ENCODE measurements around the gene DNM3. TPM values are rescaled to one million over a fixed set of nuclear protein-coding genes. Genes with fewer than 3 reads are reported as not detected.

The DNM3 gene
- total and polyA plus RNA-seq, 5 experiments from 2014 or later, result 0.36 to 2.3 (median 0.41) TPM

DNA sequence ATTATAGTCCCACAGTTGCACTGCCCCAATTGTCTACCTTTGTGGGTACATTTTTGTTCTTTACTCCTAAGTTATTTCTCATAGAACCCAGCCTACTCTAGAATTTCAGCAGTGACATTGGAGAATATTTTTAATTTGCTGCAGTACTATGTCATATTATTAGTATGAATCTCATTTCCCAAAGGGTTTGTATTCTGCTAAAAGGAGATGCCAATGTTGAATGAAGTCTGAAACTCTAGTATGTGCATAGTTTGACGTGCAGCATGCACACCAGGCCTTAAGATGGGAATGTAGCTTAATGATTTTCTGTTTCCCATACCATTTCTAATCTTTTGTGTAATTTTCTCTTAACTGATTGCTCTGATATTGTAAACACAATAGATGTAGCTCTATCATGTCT lies 568.7 kb downstream of the DNM3 start:
- H3K27ac Mint-ChIP-seq, result no peak overlapping the region
- DNase-seq (no peak), ATAC-seq (no peak)
- no peaks in the 10 kb centered on the region for H3K9me3 Mint-ChIP-seq
- peaks cover 0 to 3% (median 0%) of the 10 kb centered on the region in 4 donors for H3K4me1 Mint-ChIP-seq
- no peak overlapping the region for H3K4me3 Mint-ChIP-seq
- H3K36me3 Mint-ChIP-seq, result peaks cover 0 to 8% (median 6%) of the 10 kb centered on the region in 3 donors
- POLR2A ChIA-PET, result no interaction called here
- no peaks in the 10 kb centered on the region for H3K27me3 Mint-ChIP-seq

DNA sequence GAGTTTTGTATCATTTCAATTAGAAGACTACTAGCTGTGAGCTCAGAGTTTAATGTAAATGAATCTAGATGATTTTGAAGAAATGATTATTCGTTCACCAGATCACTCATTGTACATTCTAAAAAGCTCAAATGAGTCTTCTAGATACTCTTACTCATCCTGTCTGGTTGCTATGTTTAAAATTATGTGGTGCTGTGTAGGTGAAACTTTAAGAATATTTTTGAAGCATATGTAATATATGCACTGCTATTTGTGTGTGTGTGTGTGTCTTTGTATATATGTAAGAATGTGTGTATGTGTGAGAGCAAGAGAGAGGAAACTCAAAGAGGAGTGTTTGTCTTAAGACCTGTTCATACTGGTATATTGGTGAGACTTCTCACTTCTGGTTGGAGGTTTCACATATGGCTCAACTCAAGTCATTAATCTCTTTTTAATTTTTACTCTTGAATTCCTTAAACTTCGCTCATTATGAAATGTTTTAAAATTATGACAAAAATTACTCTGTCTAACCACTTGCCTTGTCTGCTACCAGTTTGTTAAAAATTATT lies 570.6 kb downstream of the DNM3 start:
- no peak overlapping the region for H3K4me3 Mint-ChIP-seq
- no peaks in the 10 kb centered on the region for H3K9me3 Mint-ChIP-seq
- ATAC-seq, result no peak
- H3K27me3 Mint-ChIP-seq, result no peaks in the 10 kb centered on the region
- no peak for DNase-seq
- peaks cover 0 to 11% (median 7%) of the 10 kb centered on the region in 3 donors for H3K36me3 Mint-ChIP-seq
- peaks cover 0 to 3% (median 0%) of the 10 kb centered on the region in 4 donors for H3K4me1 Mint-ChIP-seq
- POLR2A ChIA-PET, result interaction anchor here (1.0 kb wide), 1 partner anchor 11 kb away, joined by 4 read pairs; no protein-coding TSS in a partner anchor
- no peak overlapping the region for H3K27ac Mint-ChIP-seq

DNA sequence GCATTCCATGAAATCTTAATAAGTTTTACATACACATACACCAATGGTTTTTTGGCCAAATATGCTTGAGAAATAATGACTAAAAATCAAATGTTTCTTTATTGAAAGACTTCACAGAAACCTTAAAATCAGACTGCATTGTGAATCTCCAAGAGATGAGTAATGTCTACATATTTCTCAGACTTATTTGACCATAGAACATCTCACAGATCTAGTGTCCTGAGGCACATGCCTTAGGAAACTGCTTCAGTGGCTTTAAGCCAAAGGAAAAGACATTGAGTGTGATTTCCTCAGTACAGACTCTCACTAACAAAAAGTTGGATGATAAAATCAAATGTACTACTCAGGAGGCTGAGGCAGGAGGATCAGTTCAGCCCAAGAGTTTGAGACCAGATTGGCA lies 573.0 kb downstream of the DNM3 start:
- DNase-seq (no peak), ATAC-seq (no peak)

DNA sequence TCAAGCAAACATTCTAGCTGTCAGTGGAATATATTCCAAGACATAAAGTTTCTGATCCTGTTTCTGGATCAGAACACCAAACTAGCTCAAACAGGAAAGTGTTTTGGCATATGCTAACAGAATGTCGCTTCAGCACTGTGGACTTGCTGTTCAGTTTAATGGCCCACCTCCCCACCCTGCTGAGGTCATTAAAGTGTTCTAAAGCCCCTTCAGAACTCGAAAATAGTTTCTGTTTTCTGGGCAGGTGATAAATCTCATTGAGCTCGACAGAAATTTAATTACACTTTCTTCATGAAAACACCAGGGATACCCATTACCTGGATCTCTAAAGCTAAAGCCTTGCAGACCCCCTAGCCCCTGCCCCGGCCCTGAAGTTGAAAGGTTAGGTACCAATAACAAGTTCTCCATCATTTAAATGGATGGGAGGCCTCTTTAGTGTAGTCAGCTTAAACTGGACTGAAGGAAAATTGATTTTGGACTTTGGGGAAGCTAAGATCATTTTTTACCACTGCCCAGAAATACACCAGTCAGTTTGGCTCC lies 575.3 kb downstream of the DNM3 start:
- H3K36me3 Mint-ChIP-seq, result peaks cover 0 to 13% (median 8%) of the 10 kb centered on the region in 3 donors
- POLR2A ChIA-PET, result interaction anchor here (0.8 kb wide), 1 partner anchor 1452 kb away, joined by 3 read pairs; the partner anchor contains the start of genes GAS5 and ZBTB37
- no peaks in the 10 kb centered on the region for H3K9me3 Mint-ChIP-seq
- peaks cover 3 to 21% (median 15%) of the 10 kb centered on the region in 4 donors for H3K4me1 Mint-ChIP-seq
- H3K4me3 Mint-ChIP-seq, result no peak overlapping the region
- H3K27me3 Mint-ChIP-seq, result no peaks in the 10 kb centered on the region
- ATAC-seq (no peak), DNase-seq (no peak)
- peak overlapping the region in 1 of 10 donors; percentile 40 for H3K27ac Mint-ChIP-seq

More for the DNA sequence above, 573.0 kb downstream of the DNM3 start:
- Mint-ChIP-seq H3K9me3 (no peaks in the 10 kb centered on the region), H3K27ac (no peak overlapping the region), H3K4me3 (no peak overlapping the region), H3K27me3 (no peaks in the 10 kb centered on the region), H3K36me3 (peaks cover 0 to 13% (median 8%) of the 10 kb centered on the region in 3 donors), H3K4me1 (peaks cover 0 to 9% (median 3%) of the 10 kb centered on the region in 4 donors)
- POLR2A ChIA-PET, result interaction anchor here (0.7 kb wide), 1 partner anchor 11 kb away, joined by 3 read pairs; no protein-coding TSS in a partner anchor

DNA sequence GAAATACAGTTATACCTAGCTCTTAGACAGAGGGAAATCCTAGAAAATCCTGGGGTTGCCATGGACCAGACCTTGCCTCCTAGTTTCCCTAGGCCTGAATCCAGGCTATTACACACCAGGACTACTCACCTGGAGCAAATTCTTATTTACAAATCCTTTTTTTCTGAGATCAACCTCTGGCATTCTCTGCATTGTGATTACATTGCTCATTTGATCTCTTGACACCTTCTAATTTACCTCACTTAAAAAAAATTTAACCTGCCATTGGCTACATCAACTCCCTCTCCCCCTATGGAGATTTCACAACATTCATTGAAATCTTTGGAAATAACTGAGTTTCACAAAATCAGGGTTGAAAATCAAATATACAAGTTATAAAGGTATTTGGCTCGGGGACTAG lies 576.3 kb downstream of the DNM3 start:
- peaks cover 3 to 25% (median 15%) of the 10 kb centered on the region in 4 donors for H3K4me1 Mint-ChIP-seq
- ATAC-seq (no peak), DNase-seq (no peak)
- H3K9me3 Mint-ChIP-seq, result no peaks in the 10 kb centered on the region
- no peak overlapping the region for H3K27ac Mint-ChIP-seq
- H3K4me3 Mint-ChIP-seq, result no peak overlapping the region
- POLR2A ChIA-PET, result no interaction called here
- peaks cover 0 to 11% (median 6%) of the 10 kb centered on the region in 3 donors for H3K36me3 Mint-ChIP-seq
- H3K27me3 Mint-ChIP-seq, result no peaks in the 10 kb centered on the region

DNA sequence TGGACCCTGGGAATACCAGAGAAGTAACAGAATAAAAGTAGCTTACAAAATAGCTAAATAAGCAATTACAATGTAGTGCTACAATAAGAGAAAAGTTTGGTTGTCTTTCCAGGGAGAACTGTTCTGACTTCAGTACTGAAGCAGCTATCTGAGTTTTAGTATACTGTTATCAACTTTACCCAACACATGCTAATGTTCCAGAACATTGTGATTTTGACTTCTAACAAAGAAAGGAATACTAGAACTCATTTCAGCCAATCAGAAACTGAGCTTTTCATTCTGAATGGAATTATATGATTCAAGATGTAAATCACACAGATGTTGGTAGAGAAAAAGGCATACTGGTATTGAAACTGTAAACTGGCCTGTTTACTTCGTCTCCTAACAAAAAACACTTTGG lies 579.1 kb downstream of the DNM3 start, which contains the start of gene C1orf105:
Gene C1orf105 (plus strand): TSS at position 301 of the 400 bp plus-strand sequence. CDS start 201 bp downstream, outside the sequence.
- H3K4me3 Mint-ChIP-seq, result no peak within 1 kb of the TSS
- H3K9me3 Mint-ChIP-seq, result no peaks in the 10 kb centered on the region
- H3K27ac Mint-ChIP-seq, result peak within 1 kb of the TSS in 4 of 10 donors; percentile 2 to 70 (median 27)
- DNase-seq (no peak), ATAC-seq (no peak)
- H3K36me3 Mint-ChIP-seq, result peaks cover 0 to 4% (median 2%) of the 10 kb centered on the region in 3 donors
- H3K27me3 Mint-ChIP-seq, result no peaks in the 10 kb centered on the region
- H3K4me1 Mint-ChIP-seq, result peaks cover 6 to 30% (median 17%) of the 10 kb centered on the region in 4 donors
- POLR2A ChIA-PET, result interaction anchor here (0.9 kb wide), 1 partner anchor 62 kb away, joined by 3 read pairs; no protein-coding TSS in a partner anchor

DNA sequence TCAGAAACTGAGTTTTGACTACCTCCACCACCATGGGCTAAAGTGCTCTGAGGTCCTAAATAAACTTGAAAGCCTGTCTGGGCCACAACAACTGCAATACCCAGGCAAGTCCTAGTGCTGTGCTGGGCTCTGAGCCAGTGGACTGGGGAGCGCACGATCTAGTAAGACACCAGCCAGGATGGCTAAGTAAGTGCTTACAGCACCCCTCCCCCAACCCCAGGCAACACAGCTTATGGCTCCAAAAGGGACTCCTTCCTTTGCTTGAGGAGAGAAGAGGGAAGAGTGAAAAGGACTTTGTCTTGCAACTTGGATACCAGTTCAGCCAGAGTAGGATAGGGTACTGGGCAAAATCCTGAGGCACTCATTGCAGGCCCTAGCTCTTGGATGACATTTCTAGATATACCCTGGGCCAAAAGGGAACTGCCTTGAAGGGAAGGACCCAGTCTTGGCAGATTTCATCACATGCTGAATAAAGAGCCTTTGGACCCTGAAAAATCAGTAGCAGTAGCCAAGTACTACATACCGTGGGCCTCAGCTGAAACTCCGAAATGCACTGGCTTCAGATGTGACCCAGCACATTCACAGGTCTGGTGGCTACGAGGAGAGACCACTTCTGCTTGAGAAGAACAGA lies 580.8 kb downstream of the DNM3 start:
- H3K4me3 Mint-ChIP-seq, result no peak overlapping the region
- POLR2A ChIA-PET, result interaction anchor here (0.6 to 0.8 kb wide), 2 partner anchors 11 to 690 kb away, joined by 4 read pairs; no protein-coding TSS in a partner anchor
- no peaks in the 10 kb centered on the region for H3K27me3 Mint-ChIP-seq

DNA sequence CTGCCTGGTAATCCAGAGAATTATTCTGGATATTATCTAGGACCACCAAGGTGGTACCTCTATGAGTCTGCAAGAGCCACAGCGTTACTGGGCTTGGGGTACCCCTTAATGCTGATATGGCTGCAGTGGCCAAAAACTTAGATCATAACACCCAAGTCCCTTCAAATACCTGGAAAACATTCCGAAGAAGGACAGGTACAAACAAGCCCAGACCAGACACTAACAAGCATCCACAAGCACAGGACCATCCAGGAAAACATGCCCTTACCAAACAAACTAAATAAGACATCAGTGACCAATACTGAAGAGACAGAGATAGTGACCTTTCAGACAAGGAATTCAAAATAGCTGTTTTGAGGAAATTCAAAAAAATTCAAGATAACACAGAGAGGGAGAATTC lies 582.0 kb downstream of the DNM3 start:
- peaks cover 0 to 1% (median 0%) of the 10 kb centered on the region in 3 donors for H3K36me3 Mint-ChIP-seq
- H3K27ac Mint-ChIP-seq, result no peak overlapping the region
- H3K9me3 Mint-ChIP-seq, result no peaks in the 10 kb centered on the region
- H3K4me3 Mint-ChIP-seq, result no peak overlapping the region
- DNase-seq, result no peak
- peaks cover 4 to 30% (median 17%) of the 10 kb centered on the region in 4 donors for H3K4me1 Mint-ChIP-seq
- no peaks in the 10 kb centered on the region for H3K27me3 Mint-ChIP-seq
- POLR2A ChIA-PET, result no interaction called here
- ATAC-seq, result no peak

More for the DNA sequence above, 580.8 kb downstream of the DNM3 start:
- H3K36me3 Mint-ChIP-seq, result peaks cover 0 to 1% (median 0%) of the 10 kb centered on the region in 3 donors
- ATAC-seq, result no peak
- DNase-seq, result no peak
- no peaks in the 10 kb centered on the region for H3K9me3 Mint-ChIP-seq
- peak overlapping the region in 2 of 10 donors; percentile 6 to 69 for H3K27ac Mint-ChIP-seq
- peaks cover 6 to 30% (median 17%) of the 10 kb centered on the region in 4 donors for H3K4me1 Mint-ChIP-seq

DNA sequence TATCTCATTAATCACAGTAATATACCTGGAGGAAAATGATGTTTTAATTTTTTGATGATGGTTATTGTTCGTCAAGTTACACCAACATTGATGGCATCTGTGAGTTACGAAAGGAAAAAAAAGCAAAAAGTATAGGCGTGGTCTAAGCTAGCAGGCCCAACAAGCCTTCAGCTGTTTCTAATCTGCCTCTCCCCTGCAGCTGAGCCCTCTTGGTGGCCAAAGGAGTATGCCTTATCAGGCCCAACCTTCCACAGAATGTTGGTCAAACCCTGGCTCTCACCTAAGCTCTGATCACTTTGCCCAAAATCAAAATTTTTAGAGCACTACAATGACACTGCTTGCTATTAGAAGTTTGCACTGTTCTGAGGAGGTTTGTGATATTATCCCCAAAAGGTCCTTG lies 584.0 kb downstream of the DNM3 start:
- peaks cover 11 to 22% (median 19%) of the 10 kb centered on the region in 4 donors for H3K4me1 Mint-ChIP-seq
- H3K27ac Mint-ChIP-seq, result peak overlapping the region in 1 of 10 donors; percentile 28
- ATAC-seq (no peak), DNase-seq (no peak)
- POLR2A ChIA-PET, result no interaction called here
- no peak overlapping the region for H3K4me3 Mint-ChIP-seq
- no peaks in the 10 kb centered on the region for H3K27me3 Mint-ChIP-seq
- H3K9me3 Mint-ChIP-seq, result no peaks in the 10 kb centered on the region
- H3K36me3 Mint-ChIP-seq, result no peaks in the 10 kb centered on the region

DNA sequence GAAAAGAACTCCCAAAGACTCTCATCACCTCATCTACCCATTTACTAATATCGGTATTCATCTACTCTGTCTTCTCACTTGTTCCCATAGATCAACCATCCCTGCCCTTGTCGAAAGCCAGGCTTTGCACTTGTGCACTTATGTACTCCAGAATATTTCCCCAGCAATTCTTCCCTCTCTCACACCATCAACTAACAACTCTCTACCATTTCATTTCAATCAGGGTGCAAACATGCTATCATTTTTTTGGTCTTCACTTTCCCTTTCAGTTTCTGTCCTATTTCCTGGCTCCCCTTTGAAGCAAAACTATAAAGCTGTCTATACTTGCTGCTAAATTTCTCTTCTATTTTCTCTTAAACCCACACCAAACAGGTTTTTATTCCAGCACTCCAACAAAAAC lies 585.9 kb downstream of the DNM3 start:
- DNase-seq (peak in 3 of 10 donors; percentile 23 to 41 (median 29)), ATAC-seq (peak; percentile 57 to 58)
- Mint-ChIP-seq H3K36me3 (no peaks in the 10 kb centered on the region), H3K27ac (no peak overlapping the region), H3K27me3 (no peaks in the 10 kb centered on the region), H3K4me1 (peaks cover 21 to 29% (median 23%) of the 10 kb centered on the region in 4 donors), H3K9me3 (no peaks in the 10 kb centered on the region), H3K4me3 (no peak overlapping the region)
- POLR2A ChIA-PET, result interaction anchor here (1.9 to 2.4 kb wide), 2 partner anchors 17 to 32 kb away, joined by 8 to 11 read pairs; partner anchors contain the start of gene PIGC

DNA sequence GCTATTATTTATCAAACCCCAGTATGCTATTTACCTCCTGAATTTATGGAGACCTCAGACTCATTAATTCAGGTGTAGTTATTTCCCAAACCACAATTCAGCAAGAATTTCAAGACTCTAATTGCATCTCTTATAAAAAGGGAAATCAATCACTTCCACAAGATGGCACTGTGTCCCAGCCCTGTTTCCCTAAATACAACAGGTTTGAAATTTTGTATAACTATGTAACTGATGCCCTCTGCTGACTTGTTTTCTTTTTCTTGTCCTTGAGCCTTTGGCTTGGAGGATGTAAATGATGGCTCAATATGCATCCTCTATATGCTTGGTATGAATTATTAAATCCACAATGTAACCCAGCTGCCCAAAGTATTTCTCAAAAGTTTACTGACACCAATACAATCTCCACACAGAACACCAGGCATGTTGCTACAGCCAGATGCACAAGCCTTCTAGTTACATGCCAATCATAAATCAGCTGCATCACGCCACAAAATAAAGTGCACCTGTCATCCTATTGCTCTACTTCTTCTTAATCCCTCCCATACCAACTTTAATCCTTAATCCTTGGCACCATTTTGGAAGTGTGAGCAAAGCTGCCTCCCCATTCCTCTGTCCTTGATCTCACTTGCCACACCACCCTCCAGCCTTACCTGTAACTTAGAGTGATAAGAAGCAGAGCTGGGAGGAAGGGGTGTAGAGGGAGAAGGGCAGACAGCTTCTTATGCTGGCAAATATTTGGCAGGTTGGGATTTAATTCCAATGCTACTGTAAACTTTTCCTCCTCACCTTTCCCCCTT lies 588.2 kb downstream of the DNM3 start:
- POLR2A ChIA-PET, result interaction anchor here (0.9 to 1.2 kb wide), 3 partner anchors 14 to 103 kb away, joined by 3 to 10 read pairs (median 3); partner anchors contain the start of gene PIGC
- peak overlapping the region in 2 of 10 donors; percentile 6 to 33 for H3K4me3 Mint-ChIP-seq
- peaks cover 0 to 6% (median 0%) of the 10 kb centered on the region in 3 donors for H3K36me3 Mint-ChIP-seq
- DNase-seq (peak in 9 of 10 donors; percentile 11 to 73 (median 42)), ATAC-seq (peak; percentile 72 to 73)
- H3K27ac Mint-ChIP-seq, result peak overlapping the region in 8 of 10 donors; percentile 4 to 86 (median 74)
- H3K27me3 Mint-ChIP-seq, result no peaks in the 10 kb centered on the region
- H3K9me3 Mint-ChIP-seq, result peaks cover 0 to 3% (median 0%) of the 10 kb centered on the region in 9 donors
- H3K4me1 Mint-ChIP-seq, result peaks cover 36 to 45% (median 41%) of the 10 kb centered on the region in 4 donors

DNA sequence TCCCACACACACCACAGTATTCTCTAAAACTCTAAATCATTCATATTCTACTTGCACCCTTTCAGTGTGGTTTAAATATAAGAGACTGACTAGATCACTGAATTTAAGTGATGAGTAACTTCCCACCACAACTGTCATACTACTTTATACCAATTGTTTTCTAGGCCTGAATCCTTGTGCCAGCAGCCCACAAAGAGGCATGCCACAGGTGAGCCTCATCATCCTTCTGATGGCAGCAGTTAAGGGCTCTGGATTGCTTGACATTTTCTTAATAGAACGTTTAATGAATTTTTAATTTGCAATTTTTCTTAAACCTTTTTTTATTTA lies 588.8 kb downstream of the DNM3 start:
- peaks cover 36 to 45% (median 41%) of the 10 kb centered on the region in 4 donors for H3K4me1 Mint-ChIP-seq
- H3K27ac Mint-ChIP-seq, result peak overlapping the region in 5 of 10 donors; percentile 4 to 81 (median 71)
- H3K27me3 Mint-ChIP-seq, result no peaks in the 10 kb centered on the region

More for the DNA sequence above, 588.8 kb downstream of the DNM3 start:
- Mint-ChIP-seq H3K9me3 (peaks cover 0 to 3% (median 0%) of the 10 kb centered on the region in 9 donors), H3K4me3 (no peak overlapping the region), H3K36me3 (peaks cover 0 to 6% (median 0%) of the 10 kb centered on the region in 3 donors)
- DNase-seq, result no peak
- ATAC-seq, result no peak
- POLR2A ChIA-PET, result interaction anchor here (0.9 to 1.2 kb wide), 3 partner anchors 14 to 102 kb away, joined by 3 to 10 read pairs (median 3); partner anchors contain the start of gene PIGC
